GM21528 (cell line): ENCODE data around the gene LCE2B.

Experiments used
- ATAC-seq: cut with Tn5 transposase; IDR thresholded peaks from one replicate; pipeline ENCODE4 v1.9.1; 2021; ENCODE audit warnings: mild to moderate bottlenecking, moderate library complexity; ENCODE audit not compliant: unreplicated experiment, low FRiP score

The LCE2B gene

GRCh38 chr1:152728986-152729385 lies 43.1 kb downstream of the LCE2B start:
- no peak for ATAC-seq

GRCh38 chr1:152735648-152736047 lies 49.7 kb downstream of the LCE2B start:
- no peak for ATAC-seq
